Activated CD8-positive, alpha-beta T cell treated with anti-CD3 and anti-CD28 coated beads for 36 hours (primary cell): ENCODE data around the gene PAQR8. TPM values are rescaled to one million over a fixed set of nuclear protein-coding genes. Genes with fewer than 3 reads are reported as not detected.
A peak's percentile ranks its signal among the peaks of the same experiment; 100 is the strongest.

Source experiments
- ATAC-seq: fragments of 200-7000 bp; cut with Tn5 transposase; one replicate; pipeline ENCODE4 v1.10.0; 2021; ENCODE audit warnings: mild to moderate bottlenecking, moderate library complexity
- CTCF ChIA-PET: fragments of 350-600 bp; sonication (Branson Sonifier 250); formaldehyde crosslinking; loops from one replicate; lab custom pipeline; 2021; ENCODE audit warnings: antibody characterized with exemption; lab: Charles Lee
- POLR2A ChIA-PET: fragments of 350-600 bp; sonication (Branson Sonifier 250); formaldehyde crosslinking; loops from one replicate; lab custom pipeline; 2021; ENCODE audit warnings: antibody characterized with exemption; lab: Charles Lee
- DNase-seq: peaks from one replicate; pipeline ENCODE4 v3.0.0-alpha.2; 2020
- H3K27ac Mint-ChIP-seq: one replicate; pipeline ENCODE4 v1.8.0; 2021; ENCODE audit warnings: mild to moderate bottlenecking, mixed read lengths
- H3K27me3 Mint-ChIP-seq: one replicate; pipeline ENCODE4 v1.8.0; 2021; ENCODE audit warnings: mixed read lengths
- H3K36me3 Mint-ChIP-seq: one replicate; pipeline ENCODE4 v1.8.0; 2021; ENCODE audit warnings: low read depth, mixed read lengths
- H3K4me1 Mint-ChIP-seq: one replicate; pipeline ENCODE4 v1.8.0; 2021; ENCODE audit warnings: low read depth, mixed read lengths
- H3K4me3 Mint-ChIP-seq: one replicate; pipeline ENCODE4 v1.8.0; 2021; ENCODE audit warnings: mild to moderate bottlenecking, moderate library complexity, mixed read lengths
- H3K9me3 Mint-ChIP-seq: one replicate; pipeline ENCODE4 v1.8.0; 2021; ENCODE audit warnings: mixed read lengths
- CTCF ChIP-seq: fragments of 200-600 bp; IDR thresholded peaks from one replicate; pipeline ENCODE4 v1.8.0; 2022; ENCODE audit warnings: antibody characterized with exemption, mild to moderate bottlenecking
- intact Hi-C: fragments of 100-400 bp; cut with micrococcal nuclease; formaldehyde crosslinking; loops from one replicate; pipeline ENCODE4 v1.10.0; 2022
- total RNA-seq, 2 experiments: library from RNA; stranded (reverse); gene quantifications; one replicate each; pipeline ENCODE4 v1.2.3, GENCODE V29; 2021

The PAQR8 gene
- total RNA-seq, 2 experiments from 2014 or later = 12.9 to 13.7 TPM

- Mint-ChIP-seq H3K4me1 (peaks cover 13% of the 10 kb centered on the region), H3K36me3 (no peaks in the 10 kb centered on the region), H3K9me3 (no peaks in the 10 kb centered on the region), H3K4me3 (no peak overlapping the region), H3K27me3 (no peaks in the 10 kb centered on the region), H3K27ac (no peak overlapping the region)
- intact Hi-C loops = no loop called here
- no peak for ATAC-seq
- ChIA-PET CTCF (no interaction called here), POLR2A (interaction anchor here (1.0 kb wide), 1 partner anchor 23 kb away, joined by 4 read pairs; no protein-coding TSS in a partner anchor)
- TF ChIP-seq CTCF = no peak
- no peak for DNase-seq
These were observed 33.7 kb upstream of the PAQR8 start for GRCh38 chr6:52328303-52328662.

GRCh38 chr6:52328729-52329128, 33.2 kb upstream of the PAQR8 start:
- CTCF ChIA-PET = no interaction called here
- H3K9me3 Mint-ChIP-seq = no peaks in the 10 kb centered on the region
- no peak overlapping the region for H3K27ac Mint-ChIP-seq
- DNase-seq = no peak
- H3K4me1 Mint-ChIP-seq = peaks cover 17% of the 10 kb centered on the region
- intact Hi-C loops = no loop called here
- POLR2A ChIA-PET = interaction anchor here (1.0 kb wide), 1 partner anchor 24 kb away, joined by 4 read pairs; no protein-coding TSS in a partner anchor
- ATAC-seq = no peak
- H3K27me3 Mint-ChIP-seq = no peaks in the 10 kb centered on the region
- H3K4me3 Mint-ChIP-seq = no peak overlapping the region
- no peak for TF ChIP-seq CTCF
- H3K36me3 Mint-ChIP-seq = no peaks in the 10 kb centered on the region

- no peak overlapping the region for H3K27ac Mint-ChIP-seq
- ATAC-seq (no peak), DNase-seq (no peak)
- no peak overlapping the region for H3K4me3 Mint-ChIP-seq
- no peaks in the 10 kb centered on the region for H3K27me3 Mint-ChIP-seq
- peaks cover 33% of the 10 kb centered on the region for H3K4me1 Mint-ChIP-seq
- H3K9me3 Mint-ChIP-seq = no peaks in the 10 kb centered on the region
- no peaks in the 10 kb centered on the region for H3K36me3 Mint-ChIP-seq
- CTCF ChIA-PET = interaction anchor here (1.6 kb wide), 1 partner anchor 18 kb away, joined by 4 read pairs; no protein-coding TSS in a partner anchor
- intact Hi-C loops = no loop called here
- POLR2A ChIA-PET = interaction anchor here (0.8 kb wide), 1 partner anchor 31 kb away, joined by 3 read pairs; the partner anchor contains the start of gene PAQR8
- no peak for TF ChIP-seq CTCF
These were observed 31.5 kb upstream of the PAQR8 start for GRCh38 chr6:52330470-52330869.

- no peak for DNase-seq
- no peaks in the 10 kb centered on the region for H3K27me3 Mint-ChIP-seq
- intact Hi-C loops = no loop called here
- H3K27ac Mint-ChIP-seq = no peak overlapping the region
- H3K4me1 Mint-ChIP-seq = peaks cover 48% of the 10 kb centered on the region
- CTCF ChIA-PET = interaction anchor here (1.2 to 1.4 kb wide), 2 partner anchors 22 to 24 kb away, joined by 3 to 4 read pairs; no protein-coding TSS in a partner anchor
- no peak for TF ChIP-seq CTCF
- no peaks in the 10 kb centered on the region for H3K9me3 Mint-ChIP-seq
- no peaks in the 10 kb centered on the region for H3K36me3 Mint-ChIP-seq
- POLR2A ChIA-PET = no interaction called here
- H3K4me3 Mint-ChIP-seq = no peak overlapping the region
- ATAC-seq = no peak
These were observed 30.0 kb upstream of the PAQR8 start for GRCh38 chr6:52331793-52332457.

- H3K36me3 Mint-ChIP-seq = no peaks in the 10 kb centered on the region
- intact Hi-C loops = no loop called here
- CTCF ChIA-PET = interaction anchor here (0.6 to 1.3 kb wide), 3 partner anchors 18 to 39 kb away, joined by 3 to 5 read pairs (median 3); no protein-coding TSS in a partner anchor
- peak overlapping the region; percentile 12 for H3K4me3 Mint-ChIP-seq
- peak; percentile 56 for ATAC-seq
- TF ChIP-seq CTCF = no peak
- POLR2A ChIA-PET = interaction anchor here (0.7 to 0.9 kb wide), 3 partner anchors 14 to 183 kb away, joined by 3 read pairs; no protein-coding TSS in a partner anchor
- peak overlapping the region; percentile 82 for H3K27ac Mint-ChIP-seq
- no peaks in the 10 kb centered on the region for H3K9me3 Mint-ChIP-seq
- no peaks in the 10 kb centered on the region for H3K27me3 Mint-ChIP-seq
- H3K4me1 Mint-ChIP-seq = peaks cover 63% of the 10 kb centered on the region
- DNase-seq = peak; percentile 26
These were observed 28.1 kb upstream of the PAQR8 start for GRCh38 chr6:52333840-52334200.
